Measurements from ENCODE around the gene CRX. TPM values are rescaled to one million over a fixed set of nuclear protein-coding genes. Genes with fewer than 3 reads are reported as not detected.

CRX gene
- total and polyA plus RNA-seq, 2 donors (not counting 1 experiment from before 2014, with no cell fraction given), result not detected

DNA sequence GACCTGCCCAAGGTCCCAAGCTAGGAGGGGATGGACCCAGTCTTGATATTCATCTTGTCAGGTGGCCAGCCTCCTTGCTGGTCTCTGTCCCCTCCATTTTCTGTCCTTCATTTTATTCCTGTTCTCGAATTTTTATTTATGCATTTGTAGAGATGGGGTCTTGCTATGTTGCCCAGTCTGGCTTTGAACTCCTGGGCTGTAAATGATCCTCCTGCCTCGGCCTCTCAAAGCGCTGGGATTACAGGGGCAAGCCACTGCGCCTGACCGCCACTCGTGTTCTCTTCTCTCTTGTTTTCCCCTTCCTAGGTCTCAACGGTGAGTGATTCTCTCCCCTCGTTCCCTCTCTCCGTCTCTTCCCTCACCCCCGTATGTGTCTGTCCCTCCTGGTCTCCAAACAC lies 26.7 kb downstream of the CRX start:
- intact Hi-C loops (cut with micrococcal nuclease), result no loop called here
- H3K9me3 Mint-ChIP-seq (ENCODE audit: insufficient read depth), result no peaks in the 10 kb centered on the region
- ChIA-PET CTCF (no interaction called here), POLR2A (no interaction called here)
- H3K27ac Mint-ChIP-seq, result no peak overlapping the region
- no peak overlapping the region for H3K4me3 ChIP-seq (ENCODE audit: control extremely low read depth in 1 of 5, extremely low read depth in 1 of 5, insufficient read depth in 1 of 5, low read depth in 2 of 5, low read length in 4 of 5)
- TF ChIP-seq, protein P1, sequence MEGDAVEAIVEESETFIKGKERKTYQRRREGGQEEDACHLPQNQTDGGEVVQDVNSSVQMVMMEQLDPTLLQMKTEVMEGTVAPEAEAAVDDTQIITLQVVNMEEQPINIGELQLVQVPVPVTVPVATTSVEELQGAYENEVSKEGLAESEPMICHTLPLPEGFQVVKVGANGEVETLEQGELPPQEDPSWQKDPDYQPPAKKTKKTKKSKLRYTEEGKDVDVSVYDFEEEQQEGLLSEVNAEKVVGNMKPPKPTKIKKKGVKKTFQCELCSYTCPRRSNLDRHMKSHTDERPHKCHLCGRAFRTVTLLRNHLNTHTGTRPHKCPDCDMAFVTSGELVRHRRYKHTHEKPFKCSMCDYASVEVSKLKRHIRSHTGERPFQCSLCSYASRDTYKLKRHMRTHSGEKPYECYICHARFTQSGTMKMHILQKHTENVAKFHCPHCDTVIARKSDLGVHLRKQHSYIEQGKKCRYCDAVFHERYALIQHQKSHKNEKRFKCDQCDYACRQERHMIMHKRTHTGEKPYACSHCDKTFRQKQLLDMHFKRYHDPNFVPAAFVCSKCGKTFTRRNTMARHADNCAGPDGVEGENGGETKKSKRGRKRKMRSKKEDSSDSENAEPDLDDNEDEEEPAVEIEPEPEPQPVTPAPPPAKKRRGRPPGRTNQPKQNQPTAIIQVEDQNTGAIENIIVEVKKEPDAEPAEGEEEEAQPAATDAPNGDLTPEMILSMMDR (IDR thresholded peaks at IDR 0.05), result no peak
- no peak for TF ChIP-seq EZH2 (IDR thresholded peaks at IDR 0.05; ENCODE audit: borderline replicate concordance, insufficient read depth, low read depth, low read length, poor library complexity, severe bottlenecking)
- peaks cover 0 to 16% (median 4%) of the 10 kb centered on the region in 4 experiments for H3K27me3 ChIP-seq (replicated peaks in 1 of 4; ENCODE audit: control extremely low read depth in 1 of 4, control insufficient read depth in 3 of 4, insufficient read depth in 4 of 4, low read length in 3 of 4)
- H2AFZ ChIP-seq (ENCODE audit: insufficient read depth, low read depth, low read length, poor library complexity, severe bottlenecking), result no peak overlapping the region
- WGBS (ENCODE audit: insufficient coverage), result 68% methylated on average over 8 of the region's 10 CpGs
- no peak overlapping the region for H3K4me2 ChIP-seq (replicated peaks; ENCODE audit: low read depth, low read length, poor library complexity, severe bottlenecking)
- no peaks in the 10 kb centered on the region for H4K20me1 ChIP-seq (ENCODE audit: control insufficient read depth, insufficient read depth, low read length, poor library complexity, severe bottlenecking)
- H3K9ac ChIP-seq (ENCODE audit: low read length), result no peak overlapping the region
- peaks cover 0 to 16% (median 0%) of the 10 kb centered on the region in 3 donors for H3K9me3 ChIP-seq (ENCODE audit: control extremely low read depth in 1 of 3, control insufficient read depth in 2 of 3, insufficient read depth in 1 of 3, low read length in 2 of 3)
- no peaks in the 10 kb centered on the region for H3K36me3 ChIP-seq (replicated peaks in 1 of 2; ENCODE audit: control extremely low read depth in 1 of 2, control insufficient read depth in 1 of 2, extremely low read depth in 1 of 2, insufficient read depth in 2 of 2, low read length in 1 of 2)
- H3K79me2 ChIP-seq (ENCODE audit: control insufficient read depth, insufficient read depth, low read length), result no peaks in the 10 kb centered on the region
- no peak overlapping the region for H3K4me3 Mint-ChIP-seq
- DNase-seq (no peak), ATAC-seq (ENCODE audit: low read depth) (no peak)
- H3K4me1 Mint-ChIP-seq, result peaks cover 3% of the 10 kb centered on the region
- no peaks in the 10 kb centered on the region for H3K4me1 ChIP-seq (ENCODE audit: control insufficient read depth in 2 of 2, insufficient read depth in 2 of 2, low read length in 2 of 2)
- no peak overlapping the region for H3K27ac ChIP-seq (ENCODE audit: low read length in 2 of 2)
- peaks cover 38% of the 10 kb centered on the region for H3K27me3 Mint-ChIP-seq

GRCh38 chr19:47848823-47849473 lies 27.2 kb downstream of the CRX start:
- no peaks in the 10 kb centered on the region for H3K4me1 ChIP-seq (ENCODE audit: control insufficient read depth in 2 of 2, insufficient read depth in 2 of 2, low read length in 2 of 2)
- H3K9ac ChIP-seq (ENCODE audit: low read length), result no peak overlapping the region
- TF ChIP-seq EZH2 (IDR thresholded peaks at IDR 0.05; ENCODE audit: borderline replicate concordance, insufficient read depth, low read depth, low read length, poor library complexity, severe bottlenecking), result no peak
- TF ChIP-seq, protein P1 (IDR thresholded peaks at IDR 0.05), result peak; percentile 25
- CTCF ChIA-PET, result no interaction called here
- POLR2A ChIA-PET, result no interaction called here
- H3K27ac ChIP-seq (ENCODE audit: low read length in 2 of 2), result no peak overlapping the region
- ATAC-seq (ENCODE audit: low read depth) (no peak), DNase-seq (no peak)
- intact Hi-C loops (cut with micrococcal nuclease), result no loop called here
- no peak overlapping the region for H3K4me2 ChIP-seq (replicated peaks; ENCODE audit: low read depth, low read length, poor library complexity, severe bottlenecking)
- H3K27me3 ChIP-seq (replicated peaks in 1 of 4; ENCODE audit: control extremely low read depth in 1 of 4, control insufficient read depth in 3 of 4, insufficient read depth in 4 of 4, low read length in 3 of 4), result peaks cover 0 to 20% (median 4%) of the 10 kb centered on the region in 4 experiments
- WGBS (ENCODE audit: insufficient coverage), result 14% methylated on average over 11 of the region's 22 CpGs
- H3K27me3 Mint-ChIP-seq, result peaks cover 42% of the 10 kb centered on the region
- H3K79me2 ChIP-seq (ENCODE audit: control insufficient read depth, insufficient read depth, low read length), result no peaks in the 10 kb centered on the region
- no peak overlapping the region for H3K27ac Mint-ChIP-seq
- H3K36me3 ChIP-seq (replicated peaks in 1 of 2; ENCODE audit: control extremely low read depth in 1 of 2, control insufficient read depth in 1 of 2, extremely low read depth in 1 of 2, insufficient read depth in 2 of 2, low read length in 1 of 2), result no peaks in the 10 kb centered on the region
- peaks cover 0 to 17% (median 0%) of the 10 kb centered on the region in 3 donors for H3K9me3 ChIP-seq (ENCODE audit: control extremely low read depth in 1 of 3, control insufficient read depth in 2 of 3, insufficient read depth in 1 of 3, low read length in 2 of 3)
- no peak overlapping the region for H3K4me3 Mint-ChIP-seq
- H3K4me1 Mint-ChIP-seq, result peaks cover 3% of the 10 kb centered on the region
- no peaks in the 10 kb centered on the region for H3K9me3 Mint-ChIP-seq (ENCODE audit: insufficient read depth)
- no peak overlapping the region for H3K4me3 ChIP-seq (ENCODE audit: control extremely low read depth in 1 of 5, extremely low read depth in 1 of 5, insufficient read depth in 1 of 5, low read depth in 2 of 5, low read length in 4 of 5)
- no peak overlapping the region for H2AFZ ChIP-seq (ENCODE audit: insufficient read depth, low read depth, low read length, poor library complexity, severe bottlenecking)
- H4K20me1 ChIP-seq (ENCODE audit: control insufficient read depth, insufficient read depth, low read length, poor library complexity, severe bottlenecking), result no peaks in the 10 kb centered on the region

Data from B cell (primary cell).